Measurements from ENCODE around the gene THY1. TPM values are rescaled to one million over a fixed set of nuclear protein-coding genes. Genes with fewer than 3 reads are reported as not detected.

THY1 gene
- total RNA-seq, 1 donor from 2014 or later = 121 TPM

DNA sequence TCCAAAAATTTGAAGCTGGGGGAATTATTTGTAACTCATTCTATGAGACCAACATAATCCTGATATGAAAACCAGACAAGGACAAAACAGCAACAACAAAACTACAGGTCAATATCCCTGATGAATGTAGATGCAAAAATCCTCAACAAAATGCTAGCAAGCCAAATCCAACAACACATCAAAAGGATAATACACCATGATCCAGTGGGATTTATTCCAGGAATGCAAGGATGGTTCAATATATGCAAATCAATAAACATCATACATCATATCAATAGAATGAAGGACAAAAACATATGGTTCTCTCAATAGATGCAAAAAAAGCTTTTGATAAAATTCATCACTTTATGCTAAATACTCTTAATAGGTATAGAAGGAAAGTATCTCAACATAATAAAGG, 22.1 kb downstream of the THY1 start:
- Mint-ChIP-seq H3K4me3 (no peak overlapping the region), H3K36me3 (peaks cover 24% of the 10 kb centered on the region), H3K9me3 (peaks cover 48% of the 10 kb centered on the region), H3K27me3 (ENCODE audit: low read depth) (no peaks in the 10 kb centered on the region), H3K4me1 (peaks cover 29% of the 10 kb centered on the region), H3K27ac (no peak overlapping the region)
- DNase-seq (ENCODE audit: low spot score in 2 of 2, unreplicated experiment in 2 of 2) = no peak
- TF ChIP-seq, protein P1, sequence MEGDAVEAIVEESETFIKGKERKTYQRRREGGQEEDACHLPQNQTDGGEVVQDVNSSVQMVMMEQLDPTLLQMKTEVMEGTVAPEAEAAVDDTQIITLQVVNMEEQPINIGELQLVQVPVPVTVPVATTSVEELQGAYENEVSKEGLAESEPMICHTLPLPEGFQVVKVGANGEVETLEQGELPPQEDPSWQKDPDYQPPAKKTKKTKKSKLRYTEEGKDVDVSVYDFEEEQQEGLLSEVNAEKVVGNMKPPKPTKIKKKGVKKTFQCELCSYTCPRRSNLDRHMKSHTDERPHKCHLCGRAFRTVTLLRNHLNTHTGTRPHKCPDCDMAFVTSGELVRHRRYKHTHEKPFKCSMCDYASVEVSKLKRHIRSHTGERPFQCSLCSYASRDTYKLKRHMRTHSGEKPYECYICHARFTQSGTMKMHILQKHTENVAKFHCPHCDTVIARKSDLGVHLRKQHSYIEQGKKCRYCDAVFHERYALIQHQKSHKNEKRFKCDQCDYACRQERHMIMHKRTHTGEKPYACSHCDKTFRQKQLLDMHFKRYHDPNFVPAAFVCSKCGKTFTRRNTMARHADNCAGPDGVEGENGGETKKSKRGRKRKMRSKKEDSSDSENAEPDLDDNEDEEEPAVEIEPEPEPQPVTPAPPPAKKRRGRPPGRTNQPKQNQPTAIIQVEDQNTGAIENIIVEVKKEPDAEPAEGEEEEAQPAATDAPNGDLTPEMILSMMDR (IDR thresholded peaks at IDR 0.05; ENCODE audit: unreplicated experiment) = no peak

DNA sequence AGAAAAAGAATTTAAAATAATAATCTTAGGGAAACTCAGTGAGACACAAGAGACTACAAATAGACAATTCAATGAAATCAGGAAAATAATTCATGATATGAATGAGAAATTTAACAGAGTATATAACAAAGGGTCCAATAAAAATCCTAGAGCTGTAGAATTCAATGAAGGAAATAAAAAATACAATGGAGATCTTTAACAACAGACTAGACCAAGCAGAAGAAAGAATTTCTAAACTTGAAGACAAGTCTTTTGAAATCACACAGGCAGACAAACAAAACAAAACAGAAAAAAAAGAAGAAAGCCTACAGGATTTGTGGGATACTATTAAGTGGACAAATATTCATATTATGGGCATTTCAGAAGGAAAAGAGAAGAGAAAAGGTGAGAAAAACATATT, 25.2 kb downstream of the THY1 start:
- TF ChIP-seq, protein P1 (IDR thresholded peaks at IDR 0.05; ENCODE audit: unreplicated experiment) = no peak
- no peak for DNase-seq (ENCODE audit: low spot score in 2 of 2, unreplicated experiment in 2 of 2)
- Mint-ChIP-seq H3K27me3 (ENCODE audit: low read depth) (no peaks in the 10 kb centered on the region), H3K9me3 (peaks cover 48% of the 10 kb centered on the region), H3K4me3 (no peak overlapping the region), H3K27ac (no peak overlapping the region), H3K36me3 (peaks cover 24% of the 10 kb centered on the region), H3K4me1 (peaks cover under 1% of the 10 kb centered on the region)

DNA sequence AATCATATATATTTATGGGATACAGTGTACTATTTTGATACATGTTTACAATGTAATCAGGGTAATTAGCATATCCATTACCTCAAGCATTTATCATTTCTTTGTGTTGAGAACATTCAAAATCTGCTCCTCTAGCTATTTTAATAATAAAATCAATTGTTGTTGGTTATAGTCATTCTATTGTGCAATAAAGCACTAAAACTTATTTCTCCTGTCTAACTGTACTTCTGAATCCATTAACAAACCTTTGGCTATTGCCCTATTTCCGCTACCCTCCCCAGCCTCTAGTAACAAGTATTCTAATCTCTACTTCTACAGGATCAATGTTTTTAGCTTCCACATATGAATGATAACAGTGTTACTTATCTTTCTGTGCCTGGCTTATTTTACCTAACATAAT, 26.1 kb downstream of the THY1 start:
- DNase-seq (ENCODE audit: low spot score in 2 of 2, unreplicated experiment in 2 of 2) = no peak
- H3K4me3 Mint-ChIP-seq = no peak overlapping the region
- TF ChIP-seq, protein P1 (IDR thresholded peaks at IDR 0.05; ENCODE audit: unreplicated experiment) = no peak
- peaks cover 44% of the 10 kb centered on the region for H3K9me3 Mint-ChIP-seq
- H3K36me3 Mint-ChIP-seq = peaks cover 22% of the 10 kb centered on the region
- H3K4me1 Mint-ChIP-seq = no peaks in the 10 kb centered on the region
- H3K27ac Mint-ChIP-seq = no peak overlapping the region
- no peaks in the 10 kb centered on the region for H3K27me3 Mint-ChIP-seq (ENCODE audit: low read depth)

DNA sequence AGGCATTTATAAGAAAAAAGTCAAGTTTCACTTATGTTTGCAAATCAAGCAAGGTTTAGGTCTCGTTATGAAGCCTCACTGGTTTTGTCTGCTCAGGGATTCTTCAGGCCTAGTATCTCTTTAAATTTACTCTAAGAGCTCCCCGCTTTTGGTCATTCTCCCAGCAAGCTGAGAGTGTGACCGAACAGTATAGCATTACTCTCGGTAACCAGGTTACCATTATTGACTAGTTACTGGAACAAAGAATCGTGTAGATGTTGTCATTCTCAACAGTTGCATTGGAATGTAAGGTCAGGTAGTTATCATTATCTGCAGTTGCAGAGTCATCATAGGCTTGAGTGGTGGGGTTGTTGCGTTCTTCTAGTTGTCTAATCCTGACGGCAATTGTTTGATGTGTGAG, 31.7 kb downstream of the THY1 start:
- DNase-seq (ENCODE audit: low spot score in 2 of 2, unreplicated experiment in 2 of 2) = no peak
- no peak overlapping the region for H3K27ac Mint-ChIP-seq

DNA sequence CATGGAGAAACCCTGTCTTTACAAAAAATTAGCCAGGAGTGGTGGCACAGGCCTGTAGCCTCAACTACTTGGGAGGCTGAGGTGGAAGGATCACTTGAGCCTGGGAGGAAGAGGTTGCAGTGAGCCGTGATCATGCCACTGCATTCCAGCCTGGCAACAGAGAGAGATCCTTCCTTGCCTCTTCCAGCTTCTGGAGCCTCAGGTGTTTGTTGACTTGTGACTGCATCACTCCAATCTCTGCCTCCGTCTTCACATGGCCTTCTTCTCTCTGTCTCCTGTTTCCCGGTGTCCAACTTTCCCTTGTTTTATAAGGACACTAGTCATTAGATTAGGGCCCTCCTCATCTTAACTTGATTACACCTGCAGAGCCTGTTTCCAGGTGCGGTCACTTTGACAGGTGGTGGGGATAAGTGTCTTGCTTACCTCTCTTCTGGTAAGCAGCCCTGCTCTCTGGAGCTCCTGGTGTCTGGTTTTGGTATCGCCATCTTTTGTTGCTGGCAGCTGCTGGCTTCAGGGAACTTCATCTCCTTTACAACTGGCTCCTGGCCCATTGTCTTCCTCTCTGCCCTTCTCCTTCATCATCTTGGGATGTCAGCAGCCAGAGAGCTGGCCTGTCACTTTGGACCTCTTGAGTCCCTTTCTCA, 33.2 kb downstream of the THY1 start:
- Mint-ChIP-seq H3K9me3 (no peaks in the 10 kb centered on the region), H3K36me3 (no peaks in the 10 kb centered on the region), H3K27me3 (ENCODE audit: low read depth) (no peaks in the 10 kb centered on the region), H3K4me3 (no peak overlapping the region), H3K27ac (no peak overlapping the region), H3K4me1 (no peaks in the 10 kb centered on the region)
- DNase-seq (ENCODE audit: low spot score in 2 of 2, unreplicated experiment in 2 of 2) = no peak
- TF ChIP-seq, protein P1 (IDR thresholded peaks at IDR 0.05; ENCODE audit: unreplicated experiment) = no peak

More for the DNA sequence above, 31.7 kb downstream of the THY1 start:
- no peaks in the 10 kb centered on the region for H3K9me3 Mint-ChIP-seq
- H3K4me1 Mint-ChIP-seq = no peaks in the 10 kb centered on the region
- no peaks in the 10 kb centered on the region for H3K27me3 Mint-ChIP-seq (ENCODE audit: low read depth)
- H3K36me3 Mint-ChIP-seq = no peaks in the 10 kb centered on the region
- TF ChIP-seq, protein P1 (IDR thresholded peaks at IDR 0.05; ENCODE audit: unreplicated experiment) = no peak
- H3K4me3 Mint-ChIP-seq = no peak overlapping the region

Measured in mesothelial cell of epicardium (in vitro differentiated cells).